ENCODE data around the gene ARMC5.

Gene ARMC5

DNA sequence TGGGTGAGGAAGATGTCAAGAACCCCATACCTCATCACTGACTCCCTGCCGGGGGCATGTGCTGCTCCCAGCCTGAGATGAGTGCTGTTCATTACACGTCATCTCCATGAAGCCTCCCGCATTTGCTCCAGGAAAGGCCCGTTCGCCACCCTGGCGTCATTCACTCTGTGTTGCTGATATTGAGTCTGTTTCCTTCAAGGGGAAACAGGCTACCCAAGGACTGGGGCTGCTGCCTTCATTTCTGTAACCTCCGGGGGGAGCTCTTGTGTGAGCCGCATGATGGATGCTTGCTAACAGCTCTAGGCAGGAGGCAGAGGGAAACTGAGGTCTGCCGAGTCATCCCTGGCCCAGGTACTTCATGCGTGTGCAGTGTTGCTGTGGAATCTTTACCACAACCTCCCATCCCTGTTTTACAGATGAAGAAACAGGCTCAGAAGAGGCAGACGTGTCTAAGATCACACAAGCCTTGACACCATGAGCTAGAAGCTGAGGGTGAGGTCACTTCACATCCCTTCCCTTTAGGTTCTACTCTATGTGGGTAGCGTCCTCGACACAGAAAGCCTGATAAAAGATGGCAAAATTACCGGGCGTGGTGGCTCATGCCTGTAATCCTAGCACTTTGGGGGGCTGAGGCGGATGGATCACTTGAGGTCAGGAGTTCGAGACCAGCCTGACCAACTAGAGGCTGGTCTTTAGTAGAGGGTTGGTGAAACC lies 3.5 kb upstream of the ARMC5 start:
- H3K27ac ChIP-seq: peak overlapping the region in 1 of 11 experiments; percentile 8; a peak in 1 of 22 replicates
- H4K20me1 ChIP-seq: peaks cover 32 to 86% (median 69%) of the 10 kb centered on the region in 11 experiments; a peak in 21 of 22 replicates
- no peak for TF ChIP-seq Cebpa-rat (IDR thresholded peaks at IDR 0.05)

DNA sequence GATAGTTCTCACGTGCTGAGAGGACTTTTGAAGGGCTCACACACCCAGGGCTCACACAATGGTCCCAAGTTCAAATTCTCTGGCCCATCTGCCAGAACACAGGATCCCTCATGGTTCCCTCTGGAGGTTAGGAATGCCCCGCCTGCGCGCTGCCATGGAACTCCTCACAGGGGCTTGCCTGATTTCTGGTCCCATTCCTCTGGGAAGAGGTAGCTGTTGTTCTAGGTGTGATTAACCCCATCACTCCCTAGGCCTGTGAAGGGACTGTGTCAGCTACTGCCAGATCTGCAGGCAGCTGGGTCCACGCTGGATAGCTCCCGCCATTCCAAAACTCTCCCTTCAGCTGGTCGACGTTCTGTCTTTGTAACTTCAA lies 2.3 kb upstream of the ARMC5 start:
- Histone ChIP-seq H3K4me1 (peaks cover 56 to 81% (median 71%) of the 10 kb centered on the region in 10 experiments), H4K20me1 (peaks cover 32 to 86% (median 62%) of the 10 kb centered on the region in 11 experiments; a peak in 21 of 22 replicates), H3K27me3 (no peaks in the 10 kb centered on the region), H3K4me2 (peak overlapping the region; percentile 87 to 100 (median 97)), H3K4me3 (peak overlapping the region; percentile 71 to 89 (median 80); a peak in 18 of 20 replicates), H3K9ac (peak overlapping the region; percentile 10 to 100 (median 99); a peak in 18 of 22 replicates), H3K36me3 (peaks cover under 1 to 24% (median 6%) of the 10 kb centered on the region in 11 experiments; a peak in 20 of 22 replicates), H3K9me3 (replicated peaks in 1 of 11) (no peaks in the 10 kb centered on the region), H3K27ac (peak overlapping the region in 1 of 11 experiments; percentile 100; a peak in 1 of 22 replicates)
- TF ChIP-seq Cebpa-rat (IDR thresholded peaks at IDR 0.05): no peak

More for the DNA sequence above, 3.5 kb upstream of the ARMC5 start:
- no peaks in the 10 kb centered on the region for H3K27me3 ChIP-seq
- H3K4me3 ChIP-seq: peak overlapping the region in 1 of 10 experiments; percentile 3; a peak in 1 of 20 replicates
- peaks cover 0 to 20% (median 0%) of the 10 kb centered on the region in 11 experiments; a peak in 5 of 22 replicates for H3K36me3 ChIP-seq
- H3K4me1 ChIP-seq: peaks cover 57 to 77% (median 72%) of the 10 kb centered on the region in 10 experiments
- H3K9ac ChIP-seq: peak overlapping the region in 6 of 11 experiments; percentile 2 to 40 (median 15); a peak in 4 of 22 replicates
- no peaks in the 10 kb centered on the region for H3K9me3 ChIP-seq (replicated peaks in 1 of 11)
- peak overlapping the region; percentile 87 to 100 (median 97) for H3K4me2 ChIP-seq

DNA sequence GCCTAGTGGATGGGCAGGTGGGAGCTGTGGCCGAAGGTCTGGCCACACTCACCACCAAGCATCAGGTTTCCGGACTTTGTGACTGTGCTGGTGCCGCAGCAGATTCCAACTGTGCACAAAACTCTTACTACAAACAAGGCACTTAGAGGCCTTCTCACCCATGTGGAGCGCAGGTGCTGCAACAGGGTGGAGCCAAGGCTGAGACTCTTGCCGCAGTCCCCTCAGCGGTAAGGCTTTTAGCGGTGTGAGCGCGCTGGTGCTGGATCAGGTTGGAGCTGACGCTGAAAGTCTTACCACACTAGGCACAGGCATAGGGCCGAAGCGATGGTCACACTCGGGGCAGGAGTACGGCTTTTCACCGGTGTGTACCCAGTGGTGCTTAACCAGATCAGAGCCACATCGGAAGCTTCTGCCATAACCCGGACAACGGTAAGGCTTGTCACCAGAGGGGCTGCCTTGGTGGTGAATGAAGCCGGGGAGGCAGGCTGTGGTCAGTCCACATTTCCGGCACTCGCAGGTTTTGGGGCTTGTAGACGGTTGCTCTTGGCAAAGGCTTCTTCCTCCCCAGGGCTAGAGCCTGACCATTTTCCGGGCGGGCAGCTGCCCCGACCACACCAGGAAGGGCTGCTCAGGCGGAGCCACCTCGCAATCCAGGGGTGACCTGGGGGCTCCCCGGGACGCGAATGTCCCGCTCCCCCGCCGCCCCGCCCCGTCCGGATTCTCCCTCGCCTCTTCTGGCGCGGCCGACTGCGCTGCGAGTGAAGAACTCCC lies 1.0 kb upstream of the ARMC5 start:
- TF ChIP-seq Cebpa-rat (IDR thresholded peaks at IDR 0.05): no peak
- peaks cover 10 to 37% (median 19%) of the 10 kb centered on the region in 11 experiments; a peak in 21 of 22 replicates for H3K36me3 ChIP-seq
- H3K4me2 ChIP-seq: peak overlapping the region; percentile 87 to 100 (median 97)
- peak overlapping the region; percentile 94 to 100 (median 99) for H3K9ac ChIP-seq
- H3K4me3 ChIP-seq: peak overlapping the region; percentile 71 to 89 (median 80)
- H4K20me1 ChIP-seq: peaks cover 32 to 75% (median 51%) of the 10 kb centered on the region in 11 experiments; a peak in 21 of 22 replicates
- H3K9me3 ChIP-seq (replicated peaks in 1 of 11): no peaks in the 10 kb centered on the region
- peaks cover 52 to 79% (median 66%) of the 10 kb centered on the region in 10 experiments for H3K4me1 ChIP-seq
- H3K27me3 ChIP-seq: no peaks in the 10 kb centered on the region
- H3K27ac ChIP-seq: peak overlapping the region; percentile 97 to 100 (median 100)

DNA sequence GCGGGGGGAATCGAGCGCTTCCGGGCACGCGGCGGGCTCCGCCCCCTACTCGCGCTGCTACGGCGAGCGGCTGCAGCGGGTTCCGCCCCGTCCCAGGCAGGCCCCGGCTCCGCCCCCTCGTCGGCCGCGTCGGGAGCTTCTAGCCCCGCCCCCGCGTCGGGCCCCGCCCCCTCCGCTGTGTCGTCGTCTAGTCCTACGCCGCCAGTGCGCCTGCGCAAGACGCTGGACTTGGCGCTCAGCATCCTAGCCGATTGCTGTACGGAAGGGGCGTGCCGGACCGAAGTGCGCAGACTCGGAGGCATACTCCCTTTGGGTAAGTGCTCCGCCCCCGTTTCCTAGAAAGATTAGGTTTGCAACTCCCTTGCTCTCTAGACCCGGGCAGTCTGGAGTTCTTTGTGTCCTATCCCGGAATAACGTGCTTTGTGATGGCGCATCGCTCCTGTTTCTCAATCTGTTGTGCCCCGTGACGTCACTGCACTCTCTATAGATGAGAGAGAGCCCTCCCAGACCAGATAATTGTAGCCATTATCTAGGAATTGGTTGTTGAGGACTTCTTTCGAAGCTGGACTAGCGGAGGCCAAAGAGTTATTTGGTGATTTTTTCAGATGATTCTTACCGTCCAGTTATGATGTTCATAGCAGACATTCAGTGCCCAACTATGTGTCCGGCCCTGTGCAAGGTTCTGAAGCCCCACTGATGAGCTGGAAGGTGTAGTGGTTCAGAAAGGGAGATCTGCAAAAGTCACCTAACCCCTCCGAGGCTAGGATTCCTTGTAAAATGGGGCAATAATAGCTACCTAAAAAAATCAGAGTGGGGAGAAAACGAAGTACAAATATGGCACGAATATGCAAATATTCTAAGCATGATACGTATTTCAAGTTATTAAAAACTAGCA lies 633 bp downstream of the ARMC5 start:
- Histone ChIP-seq H3K4me1 (peaks cover 52 to 79% (median 71%) of the 10 kb centered on the region in 10 experiments), H3K9me3 (replicated peaks in 1 of 11) (no peaks in the 10 kb centered on the region), H3K9ac (peak overlapping the region; percentile 94 to 100 (median 99)), H3K36me3 (peaks cover 17 to 54% (median 34%) of the 10 kb centered on the region in 11 experiments), H3K27me3 (no peaks in the 10 kb centered on the region), H4K20me1 (peaks cover 31 to 60% (median 35%) of the 10 kb centered on the region in 11 experiments; a peak in 21 of 22 replicates), H3K27ac (peak overlapping the region; percentile 97 to 100 (median 100)), H3K4me3 (peak overlapping the region; percentile 71 to 89 (median 80)), H3K4me2 (peak overlapping the region; percentile 88 to 99 (median 96))
- TF ChIP-seq Cebpa-rat (IDR thresholded peaks at IDR 0.05): no peak

DNA sequence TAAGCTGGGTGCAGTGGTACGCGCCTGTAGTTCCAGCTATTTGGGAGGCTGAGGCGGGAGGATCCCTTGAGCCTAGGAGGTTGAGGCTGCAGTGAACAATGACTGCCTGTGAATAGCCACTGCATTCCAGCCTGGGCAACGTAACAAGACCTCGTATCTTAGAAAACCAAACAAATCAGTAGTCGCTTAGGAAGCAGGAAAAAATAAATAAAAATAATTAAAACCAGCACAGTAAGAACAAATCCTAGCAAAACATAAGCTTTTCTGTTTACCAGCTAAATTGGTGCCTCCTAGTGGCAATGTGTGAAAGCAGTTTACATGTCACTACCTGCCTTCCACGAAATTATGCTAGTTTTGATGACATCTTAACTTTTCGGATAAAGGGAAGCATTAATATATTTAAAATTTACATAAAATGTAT lies 1.3 kb downstream of the ARMC5 start:
- Histone ChIP-seq H3K9me3 (replicated peaks in 1 of 11) (no peaks in the 10 kb centered on the region), H3K27me3 (no peaks in the 10 kb centered on the region), H3K36me3 (peaks cover 18 to 54% (median 36%) of the 10 kb centered on the region in 11 experiments), H4K20me1 (peaks cover 25 to 53% (median 28%) of the 10 kb centered on the region in 11 experiments; a peak in 21 of 22 replicates), H3K4me2 (peak overlapping the region; percentile 88 to 99 (median 95)), H3K4me1 (peaks cover 48 to 79% (median 71%) of the 10 kb centered on the region in 10 experiments), H3K27ac (peak overlapping the region in 9 of 11 experiments; percentile 60 to 100 (median 99); a peak in 14 of 22 replicates), H3K4me3 (peak overlapping the region; percentile 53 to 89 (median 73)), H3K9ac (peak overlapping the region in 10 of 11 experiments; percentile 71 to 100 (median 98); a peak in 16 of 22 replicates)
- TF ChIP-seq Cebpa-rat (IDR thresholded peaks at IDR 0.05): no peak

DNA sequence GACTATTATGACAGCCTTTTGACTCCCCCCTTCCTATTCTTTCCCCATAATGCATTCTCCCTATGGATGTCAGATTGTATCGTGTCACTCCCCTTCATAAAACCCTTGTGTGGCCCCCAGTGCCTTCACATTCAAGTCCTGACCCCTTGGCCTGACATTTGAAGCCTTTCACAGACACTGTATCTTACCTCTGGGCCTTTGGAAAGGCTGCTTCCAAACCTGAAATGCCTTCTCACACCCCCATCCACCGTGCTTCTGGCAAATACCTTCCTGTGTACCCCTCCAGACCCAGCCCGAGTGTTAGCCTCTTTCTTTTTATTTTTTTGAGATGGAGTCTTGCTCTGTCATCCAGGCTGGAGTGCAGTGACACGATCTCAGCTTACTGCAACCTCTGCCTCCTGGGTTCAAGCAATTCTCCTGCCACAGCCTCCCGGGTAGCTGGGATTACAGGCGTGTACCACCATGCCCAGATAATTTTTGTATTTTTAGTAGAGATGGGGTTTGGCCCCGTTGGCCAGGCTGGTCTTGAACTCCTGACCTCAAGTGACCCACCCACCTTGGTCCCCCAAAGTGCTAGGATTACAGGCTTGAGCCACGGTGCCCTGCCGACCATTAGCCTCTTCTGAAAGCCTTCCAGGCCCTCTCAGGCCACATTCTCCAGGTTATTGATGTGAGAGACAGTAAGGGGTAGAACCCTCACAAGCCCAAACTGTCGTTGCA lies 2.1 kb downstream of the ARMC5 start:
- H3K4me1 ChIP-seq: peaks cover 48 to 79% (median 71%) of the 10 kb centered on the region in 10 experiments
- TF ChIP-seq Cebpa-rat (IDR thresholded peaks at IDR 0.05): no peak
- no peaks in the 10 kb centered on the region for H3K9me3 ChIP-seq (replicated peaks in 1 of 11)
- peak overlapping the region in 4 of 11 experiments; percentile 11 to 33 (median 20); a peak in 3 of 22 replicates for H3K27ac ChIP-seq
- H3K27me3 ChIP-seq: no peaks in the 10 kb centered on the region
- H3K9ac ChIP-seq: peak overlapping the region in 3 of 11 experiments; percentile 1 to 27 (median 10); a peak in 4 of 22 replicates
- peaks cover 18 to 55% (median 40%) of the 10 kb centered on the region in 11 experiments for H3K36me3 ChIP-seq
- H4K20me1 ChIP-seq: peaks cover 18 to 53% (median 20%) of the 10 kb centered on the region in 11 experiments; a peak in 21 of 22 replicates
- peak overlapping the region in 8 of 11 experiments; percentile 0 to 99 (median 94); a peak in 10 of 22 replicates for H3K4me2 ChIP-seq
- no peak overlapping the region for H3K4me3 ChIP-seq
